Panc1 (cell line): ENCODE measurements around the gene CREB3L1.

ENCODE experiments used
- CTCF ChIP-seq: fragments of 450-650 bp; IDR thresholded peaks from 2 replicates; pipeline ENCODE4 v1.5.1; 2017; ENCODE audit warnings: mild to moderate bottlenecking
- POLR2AphosphoS5 ChIP-seq: IDR thresholded peaks from 2 replicates; pipeline ENCODE4 v1.6.1; 2012; ENCODE audit warnings: mild to moderate bottlenecking, low read depth, low read length, moderate library complexity
- TCF7L2 ChIP-seq: IDR thresholded peaks from 2 replicates; pipeline ENCODE4 v1.6.1; 2011; ENCODE audit warnings: mild to moderate bottlenecking, low read depth, low read length, inconsistent platforms

DNA sequence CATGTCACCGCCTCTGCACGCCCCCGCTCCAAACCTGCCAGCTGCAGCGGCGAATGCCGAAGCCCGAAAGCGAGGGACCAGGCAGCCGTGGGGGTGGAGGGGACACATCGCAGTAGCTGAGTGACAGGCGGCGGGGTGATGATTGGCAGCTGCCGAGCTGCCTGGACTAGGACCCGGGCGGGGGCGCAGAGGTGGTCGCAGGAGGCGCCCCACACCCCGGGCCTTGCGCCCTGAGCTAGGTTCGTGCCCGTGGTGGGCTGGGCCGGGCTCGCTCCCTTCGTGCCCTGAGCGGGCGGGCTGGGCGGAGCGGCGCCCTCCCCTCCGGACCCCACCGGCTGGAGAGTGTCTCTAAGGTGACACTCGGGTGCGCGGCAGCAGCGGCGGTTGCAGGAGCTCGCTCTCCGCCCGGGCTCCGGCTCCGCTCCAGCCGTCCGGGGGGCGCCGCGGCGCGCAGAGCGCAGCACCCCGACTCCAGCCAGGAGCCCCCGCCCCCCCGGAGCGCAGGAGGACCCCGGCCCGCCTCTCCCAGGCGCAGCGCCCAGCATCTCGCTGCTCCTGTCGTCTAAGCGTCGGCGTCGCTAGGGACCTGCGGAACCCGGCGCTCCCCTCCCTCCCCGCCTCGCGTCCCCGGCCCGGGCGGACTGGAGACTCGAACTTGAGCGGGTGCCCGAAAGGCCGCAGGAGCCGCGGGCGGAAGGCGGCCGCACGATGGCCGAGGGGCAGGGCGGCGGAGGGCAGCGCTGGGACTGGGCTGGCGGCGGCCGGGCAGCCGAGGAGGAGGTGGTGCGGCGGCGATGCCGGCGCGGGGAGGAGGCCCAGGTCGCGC, 55.3 kb downstream of the CREB3L1 start:
- TF ChIP-seq POLR2AphosphoS5: no peak
- no peak for TF ChIP-seq CTCF
- no peak for TF ChIP-seq TCF7L2
